GF-D8 (cell line): ENCODE data around the gene XCL1.
"Not testable (repeated sequence)": the region's sequence is repeated elsewhere in the genome, so short reads cannot be mapped to it uniquely, and the experiment has no call there.

Source experiments
- DNase-seq: peaks from one replicate; lab custom pipeline; 2025; lab: John Stamatoyannopoulos, UW

Gene XCL1, protein sequence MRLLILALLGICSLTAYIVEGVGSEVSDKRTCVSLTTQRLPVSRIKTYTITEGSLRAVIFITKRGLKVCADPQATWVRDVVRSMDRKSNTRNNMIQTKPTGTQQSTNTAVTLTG

DNA sequence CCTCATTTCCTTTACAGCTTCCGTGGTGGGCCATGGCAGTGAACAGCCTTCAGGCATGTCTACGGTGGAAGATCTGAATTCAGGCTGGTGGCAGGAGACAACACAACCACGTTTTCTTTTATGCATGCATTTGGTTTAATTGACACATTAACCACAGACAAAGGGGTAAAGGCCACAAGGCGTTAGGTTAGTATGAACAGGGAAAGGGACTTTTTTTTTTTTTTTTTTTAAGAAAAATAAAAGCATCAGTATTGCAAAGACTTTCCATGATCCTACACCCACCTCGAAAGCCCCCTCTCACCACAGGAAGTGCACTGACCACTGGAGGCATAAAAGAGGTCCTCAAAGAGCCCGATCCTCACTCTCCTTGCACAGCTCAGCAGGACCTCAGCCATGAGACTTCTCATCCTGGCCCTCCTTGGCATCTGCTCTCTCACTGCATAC lies at the start of gene XCL1:
Gene XCL1, plus strand, starts transcription at position 361 of the 444 bp plus-strand sequence. Its CDS starts 33 bp downstream, at position 394.
- DNase-seq, result not testable (repeated sequence)

DNA sequence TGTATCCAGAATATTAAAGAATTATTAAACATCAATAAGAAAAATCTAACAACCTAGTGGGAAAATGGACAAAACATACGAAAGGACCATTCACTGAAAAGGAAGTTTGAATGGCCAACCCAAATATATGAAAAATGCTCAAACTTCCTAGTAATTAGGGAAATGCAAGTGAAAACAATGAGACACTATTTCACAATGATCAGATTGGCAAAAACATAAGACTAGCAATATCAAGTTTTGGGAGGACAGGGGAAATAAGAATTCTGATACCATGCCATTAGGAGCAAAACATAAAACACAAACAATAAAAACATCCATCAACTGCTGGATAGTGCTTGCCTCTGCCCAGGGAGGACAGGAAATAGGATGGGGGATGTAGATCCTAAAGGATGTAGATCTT lies 46.9 kb upstream of the XCL1 start:
- no peak for DNase-seq

DNA sequence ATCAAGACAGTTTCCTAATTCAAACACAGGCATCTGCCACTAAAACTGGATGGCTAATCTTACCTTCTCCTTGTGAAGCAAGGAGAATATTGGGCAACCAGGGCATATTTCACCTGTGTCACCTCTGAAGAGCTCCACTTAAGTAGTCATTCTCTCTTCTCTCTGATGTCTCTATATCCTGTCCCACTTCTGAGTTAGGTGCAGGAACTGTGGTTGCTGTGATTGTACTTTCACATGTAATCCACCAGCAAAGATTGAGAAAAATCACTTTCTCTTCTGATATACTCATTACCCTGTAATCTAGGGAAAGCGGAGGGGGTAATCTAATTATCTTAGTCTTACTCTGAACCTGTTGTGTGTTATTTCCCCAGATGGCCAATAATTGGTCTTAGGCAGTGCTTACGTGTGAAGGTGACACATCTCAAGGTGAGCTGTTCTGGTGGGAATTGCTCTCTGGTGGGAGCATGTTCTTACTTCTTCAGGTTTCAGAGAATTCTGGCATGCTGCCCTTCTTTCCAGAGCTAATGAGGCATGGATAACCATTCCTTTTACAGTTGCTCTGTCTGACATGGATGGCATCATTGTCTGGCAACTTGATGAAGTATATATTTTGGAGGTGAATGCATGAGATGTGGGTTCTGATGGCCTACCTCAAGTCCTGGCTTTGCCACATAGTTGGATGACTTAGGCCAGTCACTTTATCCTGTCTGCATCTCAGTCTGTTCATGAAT lies 44.6 kb upstream of the XCL1 start:
- no peak for DNase-seq

- DNase-seq, result peak; percentile 94
Measured at GRCh38 chr1:168535536-168535935, 40.9 kb upstream of the XCL1 start.

DNA sequence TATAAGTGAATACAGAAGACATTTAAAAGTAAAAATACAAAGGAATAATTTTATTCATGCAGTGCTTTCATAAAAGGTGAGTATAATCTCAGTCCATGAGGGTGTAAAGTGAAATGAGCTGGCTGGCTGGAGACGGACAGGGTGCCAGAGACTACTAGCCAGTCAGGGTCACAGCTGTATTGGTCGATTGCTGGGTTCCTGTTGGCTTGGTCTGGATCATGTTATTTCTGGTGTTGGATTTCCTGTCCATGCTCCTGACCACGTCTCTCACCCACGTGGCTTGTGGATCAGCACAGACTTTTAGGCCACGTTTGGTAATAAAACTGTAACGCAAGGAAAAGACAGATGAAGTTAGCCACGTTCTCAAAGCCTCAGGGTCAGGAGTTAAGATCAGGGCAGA lies 35.6 kb upstream of the XCL1 start:
- not testable (repeated sequence) for DNase-seq

- DNase-seq, result not testable (repeated sequence)
Measured at GRCh38 chr1:168542978-168543377, 33.4 kb upstream of the XCL1 start.

GRCh38 chr1:168543840-168544498 lies 32.4 kb upstream of the XCL1 start, which contains the start of gene XCL2:
Gene XCL2, minus strand, starts transcription at chr1:168543997. Its CDS starts 33 bp downstream, at chr1:168543964.
- DNase-seq, result not testable (repeated sequence)

GRCh38 chr1:168545678-168546552 lies 30.5 kb upstream of the XCL1 start:
- DNase-seq, result not testable (repeated sequence)

GRCh38 chr1:168546553-168546895 lies 29.9 kb upstream of the XCL1 start:
- not testable (repeated sequence) for DNase-seq

- no peak for DNase-seq
Measured at GRCh38 chr1:168550971-168551370, 25.4 kb upstream of the XCL1 start.

GRCh38 chr1:168551688-168552087 lies 24.7 kb upstream of the XCL1 start:
- no peak for DNase-seq

DNA sequence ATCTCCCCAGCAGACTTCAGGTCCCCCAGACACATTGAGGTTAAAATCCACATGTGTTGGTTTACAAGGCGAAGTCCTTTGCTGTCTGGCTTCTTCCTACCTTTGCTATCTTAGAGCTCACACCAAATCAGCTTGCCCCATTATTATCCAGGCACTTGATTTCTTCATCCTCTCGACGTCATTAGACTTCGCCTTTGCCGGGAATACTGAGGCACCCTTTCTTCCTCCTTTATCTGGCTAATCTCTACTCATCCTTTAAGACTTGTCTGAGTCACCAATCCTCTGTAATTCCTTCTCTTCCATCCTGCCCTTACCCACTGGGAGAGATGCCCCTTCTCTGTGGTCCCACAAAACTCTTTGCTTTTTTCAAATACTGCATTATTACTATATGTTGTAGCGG lies 23.4 kb upstream of the XCL1 start:
- DNase-seq, result no peak

DNA sequence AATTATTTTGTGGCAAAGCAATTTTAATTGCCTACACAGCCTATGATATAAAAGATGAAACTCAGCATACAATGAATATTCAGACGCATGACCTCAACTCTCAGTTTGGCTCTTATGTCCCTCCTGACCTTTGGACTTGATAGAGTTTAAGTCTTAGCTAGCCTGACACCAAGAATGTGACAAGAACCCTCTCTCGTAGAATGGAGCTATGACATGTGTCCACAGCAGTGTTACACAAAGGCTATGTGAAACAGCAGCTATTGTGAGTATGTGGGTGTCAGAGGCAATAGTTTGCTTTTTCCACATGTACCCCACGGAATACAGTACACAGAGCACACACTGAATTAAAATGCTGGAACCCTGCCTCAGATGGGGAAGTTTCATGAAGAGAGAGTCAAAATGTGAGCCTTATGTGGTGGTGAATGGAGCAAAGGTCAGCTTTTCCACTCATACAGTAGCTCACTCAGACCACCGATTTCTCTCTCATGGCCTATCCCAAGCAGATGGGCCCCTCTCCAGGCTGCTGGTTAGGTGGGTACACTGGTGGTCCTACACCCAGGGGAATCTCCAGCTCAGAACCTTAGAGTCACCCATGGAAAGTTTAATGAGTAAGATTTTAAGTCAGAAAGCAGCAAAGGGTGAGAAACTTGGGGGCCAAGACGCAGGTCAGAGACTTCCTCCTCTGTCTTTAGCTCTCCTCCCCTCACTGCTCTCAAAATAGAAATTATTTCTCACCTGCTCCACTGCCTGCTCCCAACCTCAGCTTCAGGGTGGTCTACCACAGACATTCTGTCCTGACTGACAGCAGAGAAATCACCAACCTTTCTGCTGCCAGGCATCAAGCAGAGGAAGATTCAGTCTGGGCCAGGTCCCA lies 22.5 kb upstream of the XCL1 start:
- DNase-seq, result no peak

GRCh38 chr1:168554603-168555483 lies 21.6 kb upstream of the XCL1 start:
- no peak for DNase-seq

- DNase-seq, result no peak
Measured at GRCh38 chr1:168555508-168556046, 20.8 kb upstream of the XCL1 start.

GRCh38 chr1:168556647-168557046 lies 19.8 kb upstream of the XCL1 start:
- no peak for DNase-seq

DNA sequence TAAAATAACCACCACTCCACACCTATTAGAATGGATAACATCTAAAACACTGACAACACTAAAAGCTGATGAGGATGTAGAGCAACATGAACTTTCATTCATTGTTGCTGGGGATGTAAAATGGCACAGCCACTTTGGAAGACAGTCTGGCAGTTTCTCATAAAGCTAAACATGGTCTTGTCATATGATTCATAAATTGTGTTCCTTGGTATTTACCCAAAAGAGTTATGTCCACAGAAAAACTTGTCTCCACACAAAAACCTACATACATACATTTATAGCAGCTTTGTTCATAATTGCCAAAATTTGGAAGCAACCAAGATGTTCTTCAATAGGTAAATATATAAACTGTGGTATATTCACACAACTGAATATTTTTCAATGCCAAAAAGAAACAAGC lies 16.0 kb upstream of the XCL1 start:
- DNase-seq, result no peak

GRCh38 chr1:168561989-168562388 lies 14.4 kb upstream of the XCL1 start:
- no peak for DNase-seq

- DNase-seq, result no peak
Measured at GRCh38 chr1:168565825-168566224, 10.6 kb upstream of the XCL1 start.

GRCh38 chr1:168567007-168567406 lies 9.4 kb upstream of the XCL1 start:
- no peak for DNase-seq
